HG03108 (cell line): Measurements from ENCODE around the gene HMOX1.
"Not testable (repeated sequence)": the region's sequence is repeated elsewhere in the genome, so short reads cannot be mapped to it uniquely, and the experiment has no call there.

Source experiments
- ATAC-seq: cut with Tn5 transposase; IDR thresholded peaks from one replicate; pipeline ENCODE4 v1.9.1; 2021; ENCODE audit warnings: moderate library complexity; ENCODE audit not compliant: unreplicated experiment

HMOX1 gene

GRCh38 chr22:35349704-35350538 lies 31.0 kb upstream of the HMOX1 start:
- no peak for ATAC-seq

- peak; percentile 50 for ATAC-seq
Measured at GRCh38 chr22:35350539-35351503, 30.1 kb upstream of the HMOX1 start.

- peak; percentile 39 for ATAC-seq
Measured at GRCh38 chr22:35352214-35353111, 28.4 kb upstream of the HMOX1 start.

- no peak for ATAC-seq
Measured at GRCh38 chr22:35353318-35353717, 27.6 kb upstream of the HMOX1 start.

GRCh38 chr22:35354068-35354467 lies 26.8 kb upstream of the HMOX1 start:
- no peak for ATAC-seq

GRCh38 chr22:35357883-35358621 lies 22.8 kb upstream of the HMOX1 start:
- ATAC-seq: no peak

- ATAC-seq: no peak
Measured at GRCh38 chr22:35359380-35360065, 21.4 kb upstream of the HMOX1 start.

- no peak for ATAC-seq
Measured at GRCh38 chr22:35361001-35361558, 19.8 kb upstream of the HMOX1 start.

GRCh38 chr22:35363566-35364086 lies 17.3 kb upstream of the HMOX1 start:
- ATAC-seq: no peak

- not testable (repeated sequence) for ATAC-seq
Measured at GRCh38 chr22:35364230-35364629, 16.7 kb upstream of the HMOX1 start.

- ATAC-seq: no peak
Measured at GRCh38 chr22:35367331-35367886, 13.5 kb upstream of the HMOX1 start.

- ATAC-seq: no peak
Measured at GRCh38 chr22:35368386-35368785, 12.5 kb upstream of the HMOX1 start.

- no peak for ATAC-seq
Measured at GRCh38 chr22:35369996-35370395, 10.9 kb upstream of the HMOX1 start.

- no peak for ATAC-seq
Measured at GRCh38 chr22:35373781-35374180, 7.1 kb upstream of the HMOX1 start.

- ATAC-seq: no peak
Measured at GRCh38 chr22:35375031-35375430, 5.9 kb upstream of the HMOX1 start.

- no peak for ATAC-seq
Measured at GRCh38 chr22:35375526-35375925, 5.4 kb upstream of the HMOX1 start.

GRCh38 chr22:35376728-35377472 lies 4.0 kb upstream of the HMOX1 start:
- ATAC-seq: peak; percentile 43

GRCh38 chr22:35377735-35378134 lies 3.2 kb upstream of the HMOX1 start:
- ATAC-seq: no peak
